Measurements from ENCODE around the gene TAT. TPM values are rescaled to one million over a fixed set of nuclear protein-coding genes. Genes with fewer than 3 reads are reported as not detected.

The TAT gene
- polyA plus RNA-seq, 1 of the 3 experiments (the other 2 are of a cell fraction), result not detected

DNA sequence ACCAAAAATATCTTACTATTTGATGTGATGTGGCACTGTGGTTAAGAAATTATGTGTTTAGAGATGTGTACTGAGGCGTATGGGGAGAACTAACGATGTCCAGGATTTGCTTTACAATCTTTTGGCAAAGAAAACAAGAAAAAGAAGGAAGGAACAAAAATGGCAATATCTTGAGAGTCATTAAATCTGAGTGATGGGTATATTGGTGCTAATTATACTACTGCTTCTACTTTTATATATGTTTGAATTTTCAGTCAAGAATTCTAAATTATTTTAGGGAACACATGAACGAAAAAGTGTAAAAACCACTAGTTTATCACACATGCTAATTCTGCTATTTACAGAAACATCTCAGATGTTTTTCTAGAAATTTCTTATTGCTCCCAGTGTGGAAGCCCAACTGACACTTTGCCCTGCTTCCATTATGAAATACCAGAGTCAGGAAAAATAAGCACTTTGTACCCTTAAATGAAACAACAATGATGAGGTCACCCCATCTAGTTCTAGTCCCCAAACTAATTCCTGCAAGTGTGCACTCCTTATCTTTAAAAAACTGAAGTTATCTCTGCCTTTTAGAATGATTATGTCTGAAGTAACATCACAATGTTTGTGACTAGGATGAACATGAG is 18.8 kb downstream of the TAT start:
- Histone ChIP-seq H3K36me3 (replicated peaks in 1 of 2; ENCODE audit: control insufficient read depth in 1 of 2, insufficient read depth in 2 of 2, low read length in 1 of 2) (peaks cover 0 to 6% of the 10 kb centered on the region in 2 experiments), H3K79me2 (ENCODE audit: insufficient read depth) (no peaks in the 10 kb centered on the region), H3K9ac (no peak overlapping the region), H3K9me3 (peaks cover 5% of the 10 kb centered on the region; the same call in 1 of the 2 replicates), H3K4me1 (ENCODE audit: control insufficient read depth in 1 of 2, insufficient read depth in 2 of 2, low read depth in 1 of 2, low read length in 1 of 2) (no peaks in the 10 kb centered on the region), H3K27ac (ENCODE audit: low read depth in 2 of 2, low read length in 1 of 2) (no peak overlapping the region), H3K4me3 (ENCODE audit: low read depth in 2 of 2, low read length in 1 of 2) (no peak overlapping the region), H2AFZ (ENCODE audit: low read depth) (no peak overlapping the region), H3K9me2 (no peaks in the 10 kb centered on the region), H4K20me1 (ENCODE audit: insufficient read depth) (no peaks in the 10 kb centered on the region), H3F3A (replicated peaks; ENCODE audit: insufficient read depth) (no peaks in the 10 kb centered on the region), H3K27me3 (ENCODE audit: insufficient read depth) (no peaks in the 10 kb centered on the region), H3K4me2 (no peak overlapping the region)
- TF ChIP-seq FOXM1 (IDR thresholded peaks at IDR 0.05; ENCODE audit: low read depth) (no peak), EP300 (IDR thresholded peaks at IDR 0.05; ENCODE audit: borderline replicate concordance in 1 of 2, low read depth in 1 of 2, low read length in 1 of 2) (no peak), RCOR1 (IDR thresholded peaks at IDR 0.05; ENCODE audit: low read length) (no peak), RAD21 (IDR thresholded peaks at IDR 0.05; ENCODE audit: low read length) (no peak), GABPA (IDR thresholded peaks at IDR 0.05; ENCODE audit: low read depth) (no peak)
- ChIA-PET POLR2A (no interaction called here), CTCF (no interaction called here)
- DNase-seq, result no peak
- WGBS (ENCODE audit: low lambda C conversion rate), result 14% methylated on average over 3 of the region's 3 CpGs

- peaks cover 0 to 1% of the 10 kb centered on the region in 2 experiments for H3K36me3 ChIP-seq (replicated peaks in 1 of 2; ENCODE audit: control insufficient read depth in 1 of 2, insufficient read depth in 2 of 2, low read length in 1 of 2)
- no peaks in the 10 kb centered on the region for H3K79me2 ChIP-seq (ENCODE audit: insufficient read depth)
- H3K27ac ChIP-seq (ENCODE audit: low read depth in 2 of 2, low read length in 1 of 2), result no peak overlapping the region
- H3K27me3 ChIP-seq (ENCODE audit: insufficient read depth), result no peaks in the 10 kb centered on the region
- H3K4me1 ChIP-seq (ENCODE audit: control insufficient read depth in 1 of 2, insufficient read depth in 2 of 2, low read depth in 1 of 2, low read length in 1 of 2), result no peaks in the 10 kb centered on the region
- no peak overlapping the region for H3K4me3 ChIP-seq (ENCODE audit: low read depth in 2 of 2, low read length in 1 of 2)
- CTCF ChIA-PET, result no interaction called here
- H3K9me2 ChIP-seq, result no peaks in the 10 kb centered on the region
- no peaks in the 10 kb centered on the region for H4K20me1 ChIP-seq (ENCODE audit: insufficient read depth)
- TF ChIP-seq FOSL2 (IDR thresholded peaks at IDR 0.05; ENCODE audit: borderline replicate concordance, low read depth), result no peak
- TF ChIP-seq SMC3 (IDR thresholded peaks at IDR 0.05; ENCODE audit: low read depth, low read length), result no peak
- no peak for TF ChIP-seq TEAD4 (IDR thresholded peaks at IDR 0.05; ENCODE audit: borderline replicate concordance, insufficient read depth)
- TF ChIP-seq, protein P1, sequence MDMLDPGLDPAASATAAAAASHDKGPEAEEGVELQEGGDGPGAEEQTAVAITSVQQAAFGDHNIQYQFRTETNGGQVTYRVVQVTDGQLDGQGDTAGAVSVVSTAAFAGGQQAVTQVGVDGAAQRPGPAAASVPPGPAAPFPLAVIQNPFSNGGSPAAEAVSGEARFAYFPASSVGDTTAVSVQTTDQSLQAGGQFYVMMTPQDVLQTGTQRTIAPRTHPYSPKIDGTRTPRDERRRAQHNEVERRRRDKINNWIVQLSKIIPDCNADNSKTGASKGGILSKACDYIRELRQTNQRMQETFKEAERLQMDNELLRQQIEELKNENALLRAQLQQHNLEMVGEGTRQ (IDR thresholded peaks at IDR 0.05; ENCODE audit: borderline replicate concordance, low read depth, low read length), result no peak
- no peak for TF ChIP-seq NFIC (IDR thresholded peaks at IDR 0.05; ENCODE audit: borderline replicate concordance)
- TF ChIP-seq GATA2 (CRISPR knock-in tag; IDR thresholded peaks at IDR 0.05), result no peak
- no peak for TF ChIP-seq RCOR1 (IDR thresholded peaks at IDR 0.05; ENCODE audit: low read length)
- no peak for TF ChIP-seq MEF2A (IDR thresholded peaks at IDR 0.05; ENCODE audit: borderline replicate concordance, low read depth)
- TF ChIP-seq ZBTB33 (IDR thresholded peaks at IDR 0.05; ENCODE audit: borderline replicate concordance, low read depth), result no peak
- TF ChIP-seq YY1 (IDR thresholded peaks at IDR 0.05; ENCODE audit: low read depth), result no peak
- TF ChIP-seq FOXM1 (IDR thresholded peaks at IDR 0.05; ENCODE audit: low read depth), result no peak
- TF ChIP-seq, protein P2, sequence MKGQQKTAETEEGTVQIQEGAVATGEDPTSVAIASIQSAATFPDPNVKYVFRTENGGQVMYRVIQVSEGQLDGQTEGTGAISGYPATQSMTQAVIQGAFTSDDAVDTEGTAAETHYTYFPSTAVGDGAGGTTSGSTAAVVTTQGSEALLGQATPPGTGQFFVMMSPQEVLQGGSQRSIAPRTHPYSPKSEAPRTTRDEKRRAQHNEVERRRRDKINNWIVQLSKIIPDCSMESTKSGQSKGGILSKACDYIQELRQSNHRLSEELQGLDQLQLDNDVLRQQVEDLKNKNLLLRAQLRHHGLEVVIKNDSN (IDR thresholded peaks at IDR 0.05; ENCODE audit: borderline replicate concordance, low read depth), result no peak
- TF ChIP-seq MXI1 (IDR thresholded peaks at IDR 0.05; ENCODE audit: low read depth, low read length), result no peak
- WGBS (ENCODE audit: low lambda C conversion rate), result 15% methylated on average over 3 of the region's 3 CpGs
- no peaks in the 10 kb centered on the region for H3F3A ChIP-seq (replicated peaks; ENCODE audit: insufficient read depth)
- POLR2A ChIA-PET, result no interaction called here
- H2AFZ ChIP-seq (ENCODE audit: low read depth), result no peak overlapping the region
- H3K9ac ChIP-seq, result no peak overlapping the region
- DNase-seq, result no peak
- H3K4me2 ChIP-seq, result no peak overlapping the region
- H3K9me3 ChIP-seq, result peaks cover under 1% of the 10 kb centered on the region
Observed at GRCh38 chr16:71557299-71557698, 19.6 kb downstream of the TAT start.
